Astrocyte of the spinal cord (primary cell): ENCODE data around the gene SGPL1.
A peak's percentile ranks its signal among the peaks of the same experiment; 100 is the strongest.

Experiments used
- DNase-seq: peaks from one replicate; pipeline ENCODE4 v3.0.0; 2011; ENCODE audit warnings: low read depth, low spot score
- H3K4me3 ChIP-seq: 2 replicates; pipeline ENCODE4 v1.5.1; 2011; ENCODE audit warnings: low read depth, mild to moderate bottlenecking, low read length, moderate library complexity
- in situ Hi-C: cut with HindIII; loops from 2 replicates; pipeline ENCODE4 v1.10.0; 2017; ENCODE audit warnings: low sequenced_read_pairs
- TF ChIP-seq, protein P1 (sequence below): IDR thresholded peaks from 2 replicates; pipeline ENCODE4 v1.5.1; 2012; ENCODE audit warnings: low read depth, mild to moderate bottlenecking, low read length, inconsistent platforms

The SGPL1 gene

DNA sequence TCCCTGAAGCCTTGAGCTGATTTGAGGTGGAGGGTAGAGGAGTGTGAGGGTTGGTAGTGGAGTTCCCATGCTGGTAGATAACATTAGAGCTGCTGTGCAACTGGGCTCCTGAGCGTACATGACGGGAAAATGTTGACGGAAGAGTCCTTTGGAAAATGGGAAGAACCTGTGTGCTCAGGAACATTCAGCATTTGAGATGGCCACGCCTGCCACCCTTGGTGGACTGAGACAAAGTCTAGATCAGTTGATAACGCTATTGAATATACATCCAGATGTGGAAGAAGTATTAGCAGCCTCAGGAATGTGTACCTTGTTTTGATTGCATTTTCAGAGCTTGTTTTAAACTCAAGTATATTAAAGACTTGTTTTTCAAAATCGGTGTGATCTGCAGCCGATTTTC lies 56.5 kb downstream of the SGPL1 start:
- no peak overlapping the region for H3K4me3 ChIP-seq
- TF ChIP-seq, protein P1, sequence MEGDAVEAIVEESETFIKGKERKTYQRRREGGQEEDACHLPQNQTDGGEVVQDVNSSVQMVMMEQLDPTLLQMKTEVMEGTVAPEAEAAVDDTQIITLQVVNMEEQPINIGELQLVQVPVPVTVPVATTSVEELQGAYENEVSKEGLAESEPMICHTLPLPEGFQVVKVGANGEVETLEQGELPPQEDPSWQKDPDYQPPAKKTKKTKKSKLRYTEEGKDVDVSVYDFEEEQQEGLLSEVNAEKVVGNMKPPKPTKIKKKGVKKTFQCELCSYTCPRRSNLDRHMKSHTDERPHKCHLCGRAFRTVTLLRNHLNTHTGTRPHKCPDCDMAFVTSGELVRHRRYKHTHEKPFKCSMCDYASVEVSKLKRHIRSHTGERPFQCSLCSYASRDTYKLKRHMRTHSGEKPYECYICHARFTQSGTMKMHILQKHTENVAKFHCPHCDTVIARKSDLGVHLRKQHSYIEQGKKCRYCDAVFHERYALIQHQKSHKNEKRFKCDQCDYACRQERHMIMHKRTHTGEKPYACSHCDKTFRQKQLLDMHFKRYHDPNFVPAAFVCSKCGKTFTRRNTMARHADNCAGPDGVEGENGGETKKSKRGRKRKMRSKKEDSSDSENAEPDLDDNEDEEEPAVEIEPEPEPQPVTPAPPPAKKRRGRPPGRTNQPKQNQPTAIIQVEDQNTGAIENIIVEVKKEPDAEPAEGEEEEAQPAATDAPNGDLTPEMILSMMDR = no peak
- DNase-seq = no peak
- in situ Hi-C loops = no loop called here

DNA sequence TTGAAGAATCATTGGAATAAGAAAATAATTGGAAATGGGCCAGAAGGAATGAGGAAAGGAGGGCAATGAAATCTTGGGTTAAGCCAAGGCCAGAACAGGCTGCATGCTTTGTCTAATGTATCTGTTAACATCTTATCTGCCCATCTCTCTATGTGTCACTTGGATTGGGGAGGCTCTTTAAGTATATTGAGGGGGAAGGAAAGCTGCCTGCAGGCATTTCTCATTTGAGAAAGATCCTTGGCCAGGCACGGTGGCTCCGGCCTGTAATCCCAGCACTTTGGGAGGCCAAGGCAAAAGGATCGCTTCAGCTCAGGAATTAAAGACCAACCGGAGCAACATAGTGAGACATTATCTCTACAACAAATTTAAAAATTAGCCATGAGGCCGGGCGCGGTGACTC lies 58.3 kb downstream of the SGPL1 start:
- no peak for DNase-seq
- TF ChIP-seq, protein P1 = no peak
- in situ Hi-C loops = no loop called here
- no peak overlapping the region for H3K4me3 ChIP-seq

DNA sequence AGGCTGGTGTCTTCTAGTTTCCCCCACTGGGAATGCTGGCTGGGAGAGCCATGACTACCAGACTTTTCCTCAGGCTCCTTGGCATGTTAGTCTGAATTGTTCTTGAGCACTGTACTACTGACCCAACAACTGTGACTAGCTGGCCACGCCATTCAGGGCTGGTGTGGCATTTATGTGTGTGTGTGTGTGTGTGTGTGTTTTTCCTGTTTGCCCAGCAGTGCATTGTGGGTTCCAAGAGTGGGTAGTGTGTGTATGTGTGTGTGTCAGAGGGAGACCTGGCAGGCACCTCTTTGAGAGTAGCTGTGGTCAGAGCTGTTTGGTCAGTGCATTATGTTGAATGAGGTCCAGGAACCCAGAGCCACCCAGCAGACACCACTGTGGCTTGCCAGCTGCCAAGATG lies 63.5 kb downstream of the SGPL1 start:
- TF ChIP-seq, protein P1 = no peak
- no peak overlapping the region for H3K4me3 ChIP-seq
- in situ Hi-C loops = no loop called here
- peak; percentile 37 for DNase-seq

DNA sequence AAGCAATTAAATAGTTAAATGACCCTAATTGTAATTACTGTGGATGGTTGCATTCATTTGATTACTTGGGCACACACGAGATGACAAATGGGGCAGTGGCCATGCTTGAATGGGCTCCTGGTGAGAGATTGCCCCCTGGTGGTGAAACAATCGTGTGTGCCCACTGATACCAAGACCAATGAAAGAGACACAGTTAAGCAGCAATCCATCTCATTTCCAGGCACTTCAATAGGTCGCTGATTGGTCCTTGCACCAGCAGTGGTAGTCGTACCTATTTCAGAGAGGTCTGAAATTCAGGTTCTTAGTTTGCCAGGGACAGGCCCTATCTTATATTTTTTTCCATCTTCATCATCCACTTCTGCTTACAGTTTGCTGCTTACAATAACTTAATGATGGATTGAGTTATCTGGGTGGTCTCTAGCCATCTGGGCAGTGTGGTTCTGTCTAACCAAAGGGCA lies 64.4 kb downstream of the SGPL1 start:
- peak; percentile 78 for DNase-seq
- in situ Hi-C loops = no loop called here
- H3K4me3 ChIP-seq = no peak overlapping the region
- TF ChIP-seq, protein P1 = peak; percentile 89

DNA sequence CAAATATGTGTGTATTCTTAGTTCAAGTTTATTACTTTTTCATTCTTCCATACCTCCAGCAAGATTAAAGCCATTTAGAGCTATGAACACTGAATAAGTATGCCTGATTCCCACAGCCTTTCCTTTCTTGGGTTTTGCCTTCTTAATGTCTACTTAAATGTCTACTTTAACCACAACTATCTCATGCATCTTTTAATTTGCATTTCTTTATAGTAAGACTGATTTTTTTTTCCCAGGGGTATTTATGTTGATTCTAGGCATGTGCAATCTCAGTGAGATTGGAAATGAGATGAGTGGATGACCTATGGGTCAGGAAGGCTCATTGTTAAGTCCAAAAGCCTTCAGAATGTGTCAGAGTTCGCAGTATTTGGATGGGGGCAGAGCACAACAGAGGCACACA lies 69.0 kb downstream of the SGPL1 start:
- DNase-seq = no peak
- in situ Hi-C loops = no loop called here
- TF ChIP-seq, protein P1 = no peak
- H3K4me3 ChIP-seq = no peak overlapping the region

DNA sequence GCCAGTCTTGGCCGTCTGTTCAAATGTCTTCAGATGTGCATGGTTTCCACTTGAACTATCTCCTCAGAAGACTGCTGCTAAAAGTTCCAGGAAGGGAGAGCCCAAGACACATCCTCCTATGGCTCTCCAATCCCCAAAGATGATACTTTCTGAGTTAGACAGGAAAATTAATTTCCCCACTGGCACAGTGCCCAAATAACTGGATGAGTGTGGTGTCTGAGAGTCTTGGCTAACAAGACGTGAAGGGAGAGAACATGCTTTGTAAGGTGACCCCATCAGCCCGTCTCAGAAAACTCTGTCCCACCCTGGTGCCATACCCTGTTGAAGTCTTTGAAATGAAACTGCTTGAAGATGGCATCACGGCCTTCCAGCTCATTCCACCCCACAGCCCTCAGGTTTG lies 69.7 kb downstream of the SGPL1 start:
- TF ChIP-seq, protein P1 = no peak
- H3K4me3 ChIP-seq = no peak overlapping the region
- no peak for DNase-seq
- in situ Hi-C loops = no loop called here
